ENCODE measurements around the gene CCDC188. TPM values are rescaled to one million over a fixed set of nuclear protein-coding genes. Genes with fewer than 3 reads are reported as not detected.

The CCDC188 gene
- total and polyA plus RNA-seq, 4 donors = 0.63 to 4.0 (median 1.4) TPM

DNA sequence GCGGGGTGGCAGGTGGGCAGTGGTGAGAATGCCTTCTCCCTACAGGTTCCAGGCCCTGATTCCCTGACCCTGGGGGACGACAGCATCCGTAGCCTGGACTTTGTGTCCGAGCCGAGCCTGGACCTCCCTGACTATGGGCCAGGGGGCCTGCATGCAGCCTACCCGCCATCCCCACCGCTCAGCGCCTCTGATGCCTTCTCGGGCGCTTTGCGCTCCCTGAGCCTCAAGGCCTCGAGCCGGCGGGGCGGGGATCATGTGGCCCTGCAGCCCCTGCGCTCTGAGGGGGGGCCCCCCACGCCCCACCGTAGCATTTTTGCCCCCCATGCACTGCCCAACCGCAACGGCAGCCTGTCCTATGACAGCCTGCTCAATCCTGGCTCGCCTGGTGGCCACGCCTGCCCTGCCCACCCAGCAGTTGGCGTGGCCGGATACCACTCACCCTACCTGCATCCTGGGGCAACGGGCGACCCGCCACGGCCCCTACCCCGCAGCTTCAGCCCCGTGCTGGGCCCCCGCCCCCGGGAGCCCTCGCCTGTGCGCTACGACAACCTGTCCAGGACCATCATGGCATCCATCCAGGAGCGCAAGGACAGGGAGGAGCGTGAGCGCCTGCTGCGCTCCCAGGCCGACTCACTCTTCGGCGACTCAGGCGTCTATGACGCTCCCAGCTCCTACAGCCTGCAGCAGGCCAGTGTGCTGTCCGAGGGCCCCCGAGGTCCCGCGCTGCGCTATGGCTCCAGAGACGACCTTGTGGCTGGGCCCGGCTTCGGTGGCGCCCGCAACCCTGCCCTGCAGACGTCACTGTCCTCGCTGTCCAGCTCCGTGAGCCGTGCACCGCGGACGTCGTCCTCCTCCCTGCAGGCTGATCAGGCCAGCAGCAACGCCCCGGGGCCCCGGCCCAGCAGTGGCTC is 7.9 kb downstream of the CCDC188 start:
- WGBS, 2 donors = 95% methylated on average over 64 to 65 of the region's 65 CpGs
- Histone ChIP-seq H3K4me1 (ENCODE audit: control insufficient read depth in 5 of 5, insufficient read depth in 5 of 5, low read length in 5 of 5) (peaks cover 0 to 7% (median 0%) of the 10 kb centered on the region in 5 donors), H3K4me3 (no peak overlapping the region), H3K9me3 (ENCODE audit: control insufficient read depth in 4 of 4, insufficient read depth in 3 of 4, low read length in 3 of 4) (no peaks in the 10 kb centered on the region), H3K36me3 (ENCODE audit: control insufficient read depth in 4 of 4, insufficient read depth in 4 of 4, low read length in 4 of 4) (peaks cover 0 to 51% (median 1%) of the 10 kb centered on the region in 4 donors), H3K9ac (ENCODE audit: insufficient read depth in 1 of 2, low read length in 2 of 2) (no peak overlapping the region), H3K27ac (ENCODE audit: low read depth in 1 of 2, low read length in 1 of 2) (no peak overlapping the region), H3K27me3 (ENCODE audit: control insufficient read depth in 3 of 3, insufficient read depth in 3 of 3, low read length in 2 of 3) (no peaks in the 10 kb centered on the region)
- DNase-seq (no peak), ATAC-seq (ENCODE audit: insufficient read depth, low FRiP score) (no peak)
- TF ChIP-seq CTCF (IDR thresholded peaks at IDR 0.05; ENCODE audit: control extremely low read depth, extremely low read depth) = no peak

GRCh38 chr22:20141186-20142077 is 9.4 kb downstream of the CCDC188 start:
- no peak for TF ChIP-seq CTCF (IDR thresholded peaks at IDR 0.05; ENCODE audit: control extremely low read depth, extremely low read depth)
- H3K27ac ChIP-seq (ENCODE audit: low read depth in 1 of 2, low read length in 1 of 2) = no peak overlapping the region
- H3K4me1 ChIP-seq (ENCODE audit: control insufficient read depth in 5 of 5, insufficient read depth in 5 of 5, low read length in 5 of 5) = peaks cover 0 to 17% (median 4%) of the 10 kb centered on the region in 5 donors
- ATAC-seq (ENCODE audit: insufficient read depth, low FRiP score) (no peak), DNase-seq (no peak)
- 89 to 94% methylated on average over 21 to 22 of the region's 22 CpGs for WGBS, 2 donors
- peaks cover 0 to 48% (median 1%) of the 10 kb centered on the region in 4 donors for H3K36me3 ChIP-seq (ENCODE audit: control insufficient read depth in 4 of 4, insufficient read depth in 4 of 4, low read length in 4 of 4)
- no peaks in the 10 kb centered on the region for H3K27me3 ChIP-seq (ENCODE audit: control insufficient read depth in 3 of 3, insufficient read depth in 3 of 3, low read length in 2 of 3)
- H3K4me3 ChIP-seq = no peak overlapping the region
- H3K9ac ChIP-seq (ENCODE audit: insufficient read depth in 1 of 2, low read length in 2 of 2) = no peak overlapping the region
- no peaks in the 10 kb centered on the region for H3K9me3 ChIP-seq (ENCODE audit: control insufficient read depth in 4 of 4, insufficient read depth in 3 of 4, low read length in 3 of 4)

GRCh38 chr22:20140521-20140964 is 10.3 kb downstream of the CCDC188 start:
- 92 to 95% methylated on average over 17 of the region's 17 CpGs for WGBS, 2 donors
- no peak for ATAC-seq (ENCODE audit: insufficient read depth, low FRiP score)
- Histone ChIP-seq H3K9ac (ENCODE audit: insufficient read depth in 1 of 2, low read length in 2 of 2) (no peak overlapping the region), H3K4me3 (no peak overlapping the region), H3K36me3 (ENCODE audit: control insufficient read depth in 4 of 4, insufficient read depth in 4 of 4, low read length in 4 of 4) (peaks cover 0 to 48% (median under 1%) of the 10 kb centered on the region in 4 donors), H3K27me3 (ENCODE audit: control insufficient read depth in 3 of 3, insufficient read depth in 3 of 3, low read length in 2 of 3) (no peaks in the 10 kb centered on the region), H3K27ac (ENCODE audit: low read depth in 1 of 2, low read length in 1 of 2) (no peak overlapping the region), H3K9me3 (ENCODE audit: control insufficient read depth in 4 of 4, insufficient read depth in 3 of 4, low read length in 3 of 4) (no peaks in the 10 kb centered on the region), H3K4me1 (ENCODE audit: control insufficient read depth in 5 of 5, insufficient read depth in 5 of 5, low read length in 5 of 5) (peaks cover 0 to 26% (median 6%) of the 10 kb centered on the region in 5 donors)
- no peak for DNase-seq
- no peak for TF ChIP-seq CTCF (IDR thresholded peaks at IDR 0.05; ENCODE audit: control extremely low read depth, extremely low read depth)
